ENCODE data around the gene C1orf21. TPM values are rescaled to one million over a fixed set of nuclear protein-coding genes. Genes with fewer than 3 reads are reported as not detected.

Gene C1orf21
- total and polyA plus RNA-seq, 2 of the 4 experiments (the other 2 are of a cell fraction) = 6.4 to 9.9 TPM

- Histone ChIP-seq H4K20me1 (ENCODE audit: insufficient read depth, low read length) (no peaks in the 10 kb centered on the region), H3K4me2 (ENCODE audit: low read depth, low read length) (no peak overlapping the region), H2BK120ac (ENCODE audit: low read depth, low read length) (no peak overlapping the region), H3K27me3 (ENCODE audit: control insufficient read depth, insufficient read depth, low read length) (no peaks in the 10 kb centered on the region), H3K18ac (ENCODE audit: low read depth, low read length) (no peak overlapping the region), H2AK5ac (ENCODE audit: low read depth, low read length) (no peak overlapping the region), H4K91ac (ENCODE audit: insufficient read depth, low read depth, low read length) (no peak overlapping the region), H2BK20ac (ENCODE audit: low read depth, low read length) (no peak overlapping the region), H4K8ac (ENCODE audit: low read depth in 2 of 2, low read length in 2 of 2) (no peak overlapping the region), H2BK5ac (ENCODE audit: low read depth, low read length, poor library complexity, severe bottlenecking) (no peak overlapping the region), H2AK9ac (replicated peaks; ENCODE audit: low read depth, low read length, poor library complexity) (no peak overlapping the region), H3K23ac (ENCODE audit: low read depth, low read length) (no peak overlapping the region), H3K4me1 (ENCODE audit: control insufficient read depth, insufficient read depth, low read length) (peaks cover 3% of the 10 kb centered on the region; the same call in 1 of the 2 replicates), H4K5ac (ENCODE audit: low read depth, low read length) (no peak overlapping the region), H3K9me1 (ENCODE audit: insufficient read depth, low read length) (peaks cover 6% of the 10 kb centered on the region; the same call in 1 of the 2 replicates), H3K9ac (ENCODE audit: low read depth, low read length) (no peak overlapping the region), H3K14ac (replicated peaks; ENCODE audit: low read depth, low read length) (no peak overlapping the region), H3K4ac (ENCODE audit: low read depth, low read length) (no peak overlapping the region), H3K4me3 (ENCODE audit: insufficient read depth, low read depth, low read length) (no peak overlapping the region), H3K27ac (ENCODE audit: insufficient read depth, low read length) (no peak overlapping the region), H3K56ac (ENCODE audit: extremely low read depth, insufficient read depth, low read length) (no peak overlapping the region), H3K9me3 (ENCODE audit: control insufficient read depth, insufficient read depth, low read length) (no peaks in the 10 kb centered on the region), H2AFZ (replicated peaks; ENCODE audit: low read length, poor library complexity) (no peak overlapping the region), H3K36me3 (ENCODE audit: control insufficient read depth, insufficient read depth, low read length) (no peaks in the 10 kb centered on the region), H3K79me1 (ENCODE audit: low read depth in 1 of 2, low read length in 2 of 2) (no peaks in the 10 kb centered on the region), H2BK15ac (ENCODE audit: low read depth, low read length) (no peak overlapping the region)
- intact Hi-C loops (cut with micrococcal nuclease) = loop anchor here (2.0 to 5.0 kb wide), 4 partner anchors 99 to 489 kb away; partner anchors contain the start of gene C1orf21
- ChIA-PET CTCF (interaction anchor here (0.7 to 1.4 kb wide), 5 partner anchors 9 to 321 kb away, joined by 3 to 11 read pairs (median 4); no protein-coding TSS in a partner anchor), POLR2A (ENCODE audit: unreplicated experiment) (no interaction called here)
- dilution Hi-C loops (cut with HindIII; ENCODE audit: low sequenced_read_pairs, unreplicated experiment) = no loop called here
- in situ Hi-C loops (cut with MboI; ENCODE audit: low sequenced_read_pairs) = loop anchor here (25.0 kb wide), 1 partner anchor 476 kb away; no protein-coding TSS in a partner anchor
- BruUV-seq (replicated peaks) = no TSS peak
- DNase-seq (peak; percentile 40), ATAC-seq (ENCODE audit: low read depth) (peak; percentile 42; the same call in 1 of the 2 replicates)
- no peak for TF ChIP-seq POLR2A (IDR thresholded peaks at IDR 0.05; ENCODE audit: low read depth, low read length)
- TF ChIP-seq USF2 (IDR thresholded peaks at IDR 0.05; ENCODE audit: low read depth, low read length) = no peak
- TF ChIP-seq RAD21 (IDR thresholded peaks at IDR 0.05; ENCODE audit: low read length) = peak; percentile 65
- TF ChIP-seq CTCF (conservative IDR thresholded peaks at IDR 0.05; ENCODE audit: low read depth, low read length) = peak; percentile 66
- TF ChIP-seq SMC3 (IDR thresholded peaks at IDR 0.05; ENCODE audit: low read depth, low read length) = peak; percentile 47
- no CpG with 5 or more reads among the region's 1 CpG for WGBS, 2 experiments (ENCODE audit: extremely low coverage in 2 of 2, insufficient read length in 1 of 2)
Measured at GRCh38 chr1:184563308-184563707, 176.5 kb downstream of the C1orf21 start.
